Metanephros (tissue), 1 donor: ENCODE results near the gene DDX59. TPM values are rescaled to one million over a fixed set of nuclear protein-coding genes. Genes with fewer than 3 reads are reported as not detected.

Experiments
- total RNA-seq: library from RNA; depleted of rRNA; stranded (reverse); fragments of >200 nt; gene quantifications from one replicate; pipeline ENCODE4 v1.2.3, GENCODE V29; 2014

The DDX59 gene
- 24.6 TPM for total RNA-seq

GRCh38 chr1:200669314-200670241 lies at the start of gene DDX59:
Gene DDX59, minus strand, starts transcription at chr1:200669907. Its CDS starts 3,167 bp downstream, at chr1:200666740.

GRCh38 chr1:200620273-200621131 lies 49.2 kb downstream of the DDX59 start, which contains the start of gene KIF14:
Gene KIF14, minus strand, starts transcription at chr1:200620751. Its CDS starts 2,028 bp downstream, at chr1:200618723.

Other genes starting within 250 kb of the DDX59 start
- gene KIF14, start 49.2 kb downstream of the DDX59 start, total RNA-seq, result 3.6 TPM
- 27.7 TPM for gene CAMSAP2, start 69.0 kb upstream of the DDX59 start, total RNA-seq
- gene GPR25, start 203.1 kb upstream of the DDX59 start, total RNA-seq, result not detected
- 22.5 TPM for gene INAVA, start 225.0 kb upstream of the DDX59 start, total RNA-seq